ENCODE measurements around the gene CNPY1. TPM values are rescaled to one million over a fixed set of nuclear protein-coding genes. Genes with fewer than 3 reads are reported as not detected.

The CNPY1 gene
- total RNA-seq, 1 donor from 2014 or later = not detected

GRCh38 chr7:155494551-155494950 is 51.8 kb downstream of the CNPY1 start:
- TF ChIP-seq CTCF (IDR thresholded peaks at IDR 0.05; ENCODE audit: insufficient read depth, low read depth, low read length) (no peak), EZH2 (IDR thresholded peaks at IDR 0.05; ENCODE audit: insufficient read depth, low read length) (no peak)
- H3K4me1 ChIP-seq (ENCODE audit: insufficient read depth, low read length) = no peaks in the 10 kb centered on the region
- DNase-seq (ENCODE audit: low read depth) = no peak
- no peaks in the 10 kb centered on the region for H3K36me3 Mint-ChIP-seq (ENCODE audit: low read depth, unreplicated experiment)
- H3K27ac ChIP-seq (ENCODE audit: low read depth, low read length) = no peak overlapping the region
- H3K9me3 ChIP-seq (ENCODE audit: insufficient read depth, low read depth, low read length) = no peaks in the 10 kb centered on the region
- no peak overlapping the region for H3K4me3 ChIP-seq (ENCODE audit: insufficient read depth, low read depth, low read length)
- no peak overlapping the region for H3K27ac Mint-ChIP-seq (ENCODE audit: unreplicated experiment)
- H3K27me3 Mint-ChIP-seq (ENCODE audit: low read depth, unreplicated experiment) = peaks cover 90% of the 10 kb centered on the region
- H3K9me3 Mint-ChIP-seq (ENCODE audit: unreplicated experiment) = peaks cover 16% of the 10 kb centered on the region
- no peaks in the 10 kb centered on the region for H3K36me3 ChIP-seq (ENCODE audit: insufficient read depth, low read length)
- no peak overlapping the region for H3K9ac ChIP-seq (ENCODE audit: low read length)
- no peaks in the 10 kb centered on the region for H3K79me2 ChIP-seq (ENCODE audit: insufficient read depth, low read length)
- peaks cover 10% of the 10 kb centered on the region for H3K27me3 ChIP-seq (ENCODE audit: insufficient read depth, low read length)
- peaks cover 2% of the 10 kb centered on the region for H3K4me1 Mint-ChIP-seq (ENCODE audit: low read depth, unreplicated experiment)
- H4K20me1 ChIP-seq (ENCODE audit: insufficient read depth, low read length) = no peaks in the 10 kb centered on the region
- FAIRE-seq = no peak
- H3K4me3 Mint-ChIP-seq (ENCODE audit: unreplicated experiment) = no peak overlapping the region
- H3K4me2 ChIP-seq (ENCODE audit: low read length) = no peak overlapping the region
- no peak overlapping the region for H2AFZ ChIP-seq (ENCODE audit: low read depth, low read length)

GRCh38 chr7:155493744-155494538 is 52.4 kb downstream of the CNPY1 start:
- Histone ChIP-seq H3K27me3 (ENCODE audit: insufficient read depth, low read length) (peaks cover 9% of the 10 kb centered on the region), H2AFZ (ENCODE audit: low read depth, low read length) (no peak overlapping the region), H3K4me2 (ENCODE audit: low read length) (no peak overlapping the region), H3K36me3 (ENCODE audit: insufficient read depth, low read length) (no peaks in the 10 kb centered on the region), H3K4me1 (ENCODE audit: insufficient read depth, low read length) (no peaks in the 10 kb centered on the region), H3K27ac (ENCODE audit: low read depth, low read length) (no peak overlapping the region), H3K9me3 (ENCODE audit: insufficient read depth, low read depth, low read length) (no peaks in the 10 kb centered on the region), H4K20me1 (ENCODE audit: insufficient read depth, low read length) (no peaks in the 10 kb centered on the region), H3K9ac (ENCODE audit: low read length) (no peak overlapping the region), H3K79me2 (ENCODE audit: insufficient read depth, low read length) (no peaks in the 10 kb centered on the region), H3K4me3 (ENCODE audit: insufficient read depth, low read depth, low read length) (no peak overlapping the region)
- FAIRE-seq = no peak
- Mint-ChIP-seq H3K4me3 (ENCODE audit: unreplicated experiment) (no peak overlapping the region), H3K9me3 (ENCODE audit: unreplicated experiment) (peaks cover 16% of the 10 kb centered on the region), H3K27me3 (ENCODE audit: low read depth, unreplicated experiment) (peaks cover 88% of the 10 kb centered on the region), H3K27ac (ENCODE audit: unreplicated experiment) (no peak overlapping the region), H3K4me1 (ENCODE audit: low read depth, unreplicated experiment) (peaks cover 2% of the 10 kb centered on the region), H3K36me3 (ENCODE audit: low read depth, unreplicated experiment) (no peaks in the 10 kb centered on the region)
- no peak for DNase-seq (ENCODE audit: low read depth)
- TF ChIP-seq EZH2 (IDR thresholded peaks at IDR 0.05; ENCODE audit: insufficient read depth, low read length) (no peak), CTCF (IDR thresholded peaks at IDR 0.05; ENCODE audit: insufficient read depth, low read depth, low read length) (no peak)

GRCh38 chr7:155491812-155492211 is 54.5 kb downstream of the CNPY1 start:
- no peak for FAIRE-seq
- H3K4me2 ChIP-seq (ENCODE audit: low read length) = no peak overlapping the region
- Mint-ChIP-seq H3K36me3 (ENCODE audit: low read depth, unreplicated experiment) (no peaks in the 10 kb centered on the region), H3K27ac (ENCODE audit: unreplicated experiment) (no peak overlapping the region), H3K9me3 (ENCODE audit: unreplicated experiment) (peaks cover 16% of the 10 kb centered on the region), H3K4me3 (ENCODE audit: unreplicated experiment) (no peak overlapping the region), H3K27me3 (ENCODE audit: low read depth, unreplicated experiment) (peaks cover 89% of the 10 kb centered on the region), H3K4me1 (ENCODE audit: low read depth, unreplicated experiment) (peaks cover 2% of the 10 kb centered on the region)
- H3K9me3 ChIP-seq (ENCODE audit: insufficient read depth, low read depth, low read length) = no peaks in the 10 kb centered on the region
- no peak overlapping the region for H3K27ac ChIP-seq (ENCODE audit: low read depth, low read length)
- no peaks in the 10 kb centered on the region for H3K36me3 ChIP-seq (ENCODE audit: insufficient read depth, low read length)
- TF ChIP-seq CTCF (IDR thresholded peaks at IDR 0.05; ENCODE audit: insufficient read depth, low read depth, low read length) = no peak
- TF ChIP-seq EZH2 (IDR thresholded peaks at IDR 0.05; ENCODE audit: insufficient read depth, low read length) = no peak
- no peaks in the 10 kb centered on the region for H4K20me1 ChIP-seq (ENCODE audit: insufficient read depth, low read length)
- H3K27me3 ChIP-seq (ENCODE audit: insufficient read depth, low read length) = peaks cover 3% of the 10 kb centered on the region
- no peak overlapping the region for H3K9ac ChIP-seq (ENCODE audit: low read length)
- no peak overlapping the region for H3K4me3 ChIP-seq (ENCODE audit: insufficient read depth, low read depth, low read length)
- no peak for DNase-seq (ENCODE audit: low read depth)
- H3K79me2 ChIP-seq (ENCODE audit: insufficient read depth, low read length) = no peaks in the 10 kb centered on the region
- H3K4me1 ChIP-seq (ENCODE audit: insufficient read depth, low read length) = no peaks in the 10 kb centered on the region
- H2AFZ ChIP-seq (ENCODE audit: low read depth, low read length) = no peak overlapping the region
